Activated T-cell treated with anti-CD3 and anti-CD28 coated beads for 4 hours (primary cell): Measurements from ENCODE around the gene GRM7.

Experiments used
- DNase-seq: peaks from one replicate; pipeline ENCODE4 v3.0.0-alpha.2; 2020

The GRM7 gene

GRCh38 chr3:7249493-7250076 is 388.7 kb downstream of the GRM7 start:
- DNase-seq: no peak

DNA sequence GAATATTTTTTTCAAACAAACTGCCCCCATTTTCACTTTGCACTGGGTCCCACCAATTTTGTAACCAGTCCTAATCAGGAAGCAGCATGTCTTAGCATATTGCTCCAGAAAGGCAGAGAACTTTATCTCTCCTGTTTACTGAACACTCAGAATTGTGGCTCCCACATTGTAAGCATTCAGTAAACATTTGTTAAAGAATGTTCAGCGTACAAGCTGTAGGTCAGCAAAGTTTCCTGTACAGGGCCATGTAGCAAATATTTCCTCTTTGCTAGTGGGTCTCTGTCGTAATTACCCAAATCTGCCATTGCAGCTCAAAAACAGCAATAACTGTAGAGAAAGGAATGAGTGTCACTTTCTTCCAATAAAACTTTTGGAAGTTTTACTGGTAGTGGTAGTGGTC is 393.3 kb downstream of the GRM7 start:
- no peak for DNase-seq

DNA sequence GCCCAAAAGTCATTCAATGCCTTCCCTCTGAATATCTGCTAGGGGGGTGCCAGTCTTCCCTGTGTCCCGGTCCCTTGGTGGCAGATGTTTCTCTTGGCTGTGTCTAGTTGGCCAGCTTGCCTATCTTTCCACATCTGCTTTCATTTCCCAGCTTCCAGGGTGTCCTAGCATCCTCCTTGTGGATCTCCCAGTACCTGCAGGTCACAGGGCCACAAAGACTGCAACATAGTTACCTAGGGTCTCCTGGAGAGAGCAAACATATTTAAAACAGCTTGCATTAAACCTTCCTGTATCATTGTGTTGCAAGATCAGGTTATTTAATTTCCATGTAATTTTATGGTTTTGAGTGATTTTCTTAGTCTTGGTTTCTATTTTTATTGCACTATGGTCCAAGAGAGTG is 400.1 kb downstream of the GRM7 start:
- DNase-seq: no peak

DNA sequence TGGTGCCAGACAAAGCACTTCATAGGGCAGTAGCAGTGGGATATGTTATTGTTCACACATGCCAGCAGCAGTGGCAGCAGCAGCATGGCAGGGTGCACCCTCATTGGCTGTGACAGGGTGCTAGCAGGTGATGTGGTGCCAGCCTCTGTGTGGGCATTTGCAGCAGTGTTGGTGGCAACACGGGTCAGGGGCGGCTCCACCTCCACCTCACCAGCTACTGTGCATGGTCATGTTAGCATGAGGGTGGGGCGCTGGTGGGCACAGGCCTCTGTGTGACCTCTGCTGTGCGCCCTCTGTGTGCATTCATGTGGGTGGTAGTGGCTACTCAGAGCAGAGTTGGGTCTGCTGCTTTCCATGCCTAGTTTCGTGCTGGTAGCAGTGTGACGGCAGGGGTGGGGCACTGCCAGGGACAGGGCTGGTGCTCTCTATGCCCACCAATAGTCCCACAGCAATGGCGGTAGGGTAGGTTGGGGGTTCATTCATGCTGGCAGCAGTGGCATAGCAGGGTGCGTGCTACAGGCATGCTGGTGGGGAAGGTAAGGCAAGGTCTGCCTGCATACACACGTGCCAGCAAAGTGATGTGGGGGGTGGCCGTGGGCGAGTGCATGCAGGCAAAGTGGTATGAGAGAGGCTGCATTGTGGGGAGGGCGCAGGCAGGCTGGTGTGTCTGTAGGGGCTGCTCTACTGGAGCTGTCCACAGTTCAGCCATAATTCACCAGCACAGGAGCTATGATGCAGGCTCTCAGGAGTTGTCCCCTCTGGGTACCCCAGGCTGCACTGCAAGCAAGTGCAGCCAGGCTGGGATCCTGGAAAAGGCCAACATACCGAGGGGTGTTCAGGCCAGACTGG is 402.7 kb downstream of the GRM7 start:
- no peak for DNase-seq

- DNase-seq: no peak
Measured at GRCh38 chr3:7264196-7264526, 403.2 kb downstream of the GRM7 start.

DNA sequence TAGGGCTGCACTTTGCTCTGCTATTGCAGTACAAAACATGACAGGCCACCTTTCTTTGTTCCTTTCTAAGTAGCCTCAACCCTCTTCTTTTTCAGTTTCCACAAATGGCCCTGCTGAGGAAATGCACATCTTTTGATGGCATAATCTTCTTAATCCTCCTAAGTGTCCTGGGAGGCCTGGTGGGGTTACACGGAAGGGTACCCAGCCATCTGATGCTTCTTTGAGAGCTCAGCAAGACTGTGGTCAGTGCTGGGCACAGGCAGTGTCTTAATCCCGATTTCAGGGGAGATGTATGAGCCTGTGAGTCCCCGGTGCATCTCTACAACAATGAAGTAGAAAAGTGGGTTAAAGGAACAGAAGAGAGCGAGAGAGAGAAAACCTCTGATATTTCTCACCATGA is 404.8 kb downstream of the GRM7 start:
- DNase-seq: no peak

DNA sequence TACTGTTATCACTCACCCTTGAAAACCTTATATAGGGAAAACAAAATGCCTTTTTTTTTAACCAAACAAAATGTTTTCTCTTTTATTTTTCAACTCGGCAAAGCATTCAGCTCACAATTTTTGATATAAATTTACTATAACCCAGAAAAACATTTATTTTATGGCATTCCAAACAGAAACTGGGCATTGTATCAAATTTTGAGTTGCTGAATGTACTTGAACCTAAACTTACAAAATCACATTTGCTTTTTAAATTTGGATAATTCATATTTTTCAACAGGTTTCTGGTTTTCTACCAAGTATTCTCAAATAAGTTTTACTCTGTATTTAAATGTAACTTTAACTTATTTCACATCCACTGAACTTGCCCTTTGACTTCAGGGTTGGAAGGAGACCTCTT is 405.6 kb downstream of the GRM7 start:
- DNase-seq: no peak

GRCh38 chr3:7270731-7271130 is 409.8 kb downstream of the GRM7 start:
- DNase-seq: no peak

- DNase-seq: no peak
Measured at GRCh38 chr3:7271631-7272030, 410.7 kb downstream of the GRM7 start.

DNA sequence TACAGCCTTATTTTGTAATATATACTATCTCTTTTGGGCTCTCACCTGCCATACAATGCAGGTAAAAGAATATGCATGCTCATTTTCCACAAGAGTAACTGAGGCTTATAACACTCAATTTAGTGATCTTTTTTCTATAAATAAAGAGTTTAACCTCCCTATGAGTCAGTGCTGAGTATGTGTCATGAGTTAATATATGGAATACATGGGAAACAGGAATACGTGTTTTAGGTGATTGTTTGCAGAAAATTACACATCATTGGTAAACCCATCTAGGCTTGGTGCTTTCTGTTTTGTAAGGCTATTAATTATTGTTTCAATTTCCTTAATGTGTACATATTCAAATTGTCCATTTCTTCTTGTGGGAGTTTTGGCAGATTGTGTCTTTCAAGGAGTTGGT is 411.3 kb downstream of the GRM7 start:
- DNase-seq: no peak

DNA sequence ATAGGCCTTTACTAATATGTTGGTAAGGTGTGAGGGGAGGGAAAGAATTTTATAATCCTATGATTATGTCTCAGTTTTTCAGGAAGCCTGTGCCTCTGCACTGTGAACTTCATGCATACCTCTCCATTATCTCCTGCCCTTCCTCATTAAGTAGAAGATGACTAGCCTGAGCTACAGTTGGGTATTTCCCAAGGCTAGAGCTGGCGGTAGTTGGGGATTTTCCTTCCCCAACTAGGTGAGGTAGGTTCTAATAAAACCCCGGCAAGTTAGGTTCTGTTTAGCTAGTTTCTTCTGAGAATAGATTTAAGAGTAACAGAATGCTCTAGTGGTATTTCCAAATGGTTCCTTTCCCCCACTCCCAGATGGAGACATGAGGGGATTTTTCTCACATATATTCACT is 414.5 kb downstream of the GRM7 start:
- no peak for DNase-seq

DNA sequence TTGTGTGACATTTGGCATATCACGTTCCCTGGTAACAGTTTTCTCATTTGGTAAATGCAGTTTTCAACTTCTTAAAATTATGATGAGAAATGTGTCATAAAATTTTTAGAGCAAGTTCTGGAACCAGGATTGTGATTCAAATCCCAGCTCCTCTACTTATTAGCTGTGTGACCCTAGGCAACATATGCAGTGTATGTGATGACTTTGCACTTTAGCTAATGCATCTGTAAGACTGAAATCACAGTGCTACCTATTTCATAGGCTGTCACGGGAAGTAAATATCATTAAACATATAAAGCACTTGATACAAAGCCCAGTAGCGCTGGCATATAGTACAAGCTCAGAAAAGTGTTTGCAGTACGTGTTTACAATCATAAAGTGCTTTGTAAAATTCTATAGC is 419.4 kb downstream of the GRM7 start:
- no peak for DNase-seq

GRCh38 chr3:7282988-7283387 is 422.1 kb downstream of the GRM7 start:
- DNase-seq: no peak

DNA sequence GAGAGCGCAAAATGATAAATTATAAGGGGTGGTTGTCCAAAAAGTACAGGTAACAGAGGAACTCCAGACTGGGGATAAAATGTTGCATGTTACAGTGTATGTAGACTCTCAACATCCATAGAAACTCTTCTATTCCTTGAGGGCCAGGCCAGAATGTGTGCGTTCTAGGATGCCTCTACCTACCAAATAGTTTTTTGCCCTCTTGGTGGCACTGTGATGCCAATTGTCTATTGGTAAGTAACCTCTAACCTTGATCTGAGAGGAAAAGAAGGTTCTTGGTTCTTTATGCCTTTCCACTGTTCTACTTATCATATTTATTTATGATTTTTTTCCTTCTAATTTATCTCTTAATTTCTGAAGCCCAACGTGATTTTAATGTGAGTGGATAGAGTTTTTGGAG is 424.6 kb downstream of the GRM7 start:
- no peak for DNase-seq

GRCh38 chr3:7288133-7288532 is 427.2 kb downstream of the GRM7 start:
- no peak for DNase-seq

DNA sequence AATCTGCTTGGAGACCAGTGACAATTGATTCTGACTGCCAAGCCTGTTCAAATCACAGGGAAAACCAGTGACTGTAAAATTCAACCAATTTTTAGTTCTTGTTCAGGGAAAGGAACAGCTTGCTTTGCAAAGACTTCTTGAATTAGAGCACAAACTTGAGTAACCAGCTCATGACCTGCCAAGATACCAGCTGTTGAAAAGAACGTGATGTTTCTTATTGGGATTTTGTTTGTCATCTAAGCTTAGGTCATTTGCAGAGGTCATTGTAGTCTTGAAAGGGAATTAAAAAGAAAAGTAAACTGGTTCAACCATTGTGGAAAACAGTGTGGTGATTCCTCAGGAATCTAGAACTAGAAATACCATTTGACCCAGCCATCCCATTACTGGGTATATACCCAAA is 428.2 kb downstream of the GRM7 start:
- no peak for DNase-seq

DNA sequence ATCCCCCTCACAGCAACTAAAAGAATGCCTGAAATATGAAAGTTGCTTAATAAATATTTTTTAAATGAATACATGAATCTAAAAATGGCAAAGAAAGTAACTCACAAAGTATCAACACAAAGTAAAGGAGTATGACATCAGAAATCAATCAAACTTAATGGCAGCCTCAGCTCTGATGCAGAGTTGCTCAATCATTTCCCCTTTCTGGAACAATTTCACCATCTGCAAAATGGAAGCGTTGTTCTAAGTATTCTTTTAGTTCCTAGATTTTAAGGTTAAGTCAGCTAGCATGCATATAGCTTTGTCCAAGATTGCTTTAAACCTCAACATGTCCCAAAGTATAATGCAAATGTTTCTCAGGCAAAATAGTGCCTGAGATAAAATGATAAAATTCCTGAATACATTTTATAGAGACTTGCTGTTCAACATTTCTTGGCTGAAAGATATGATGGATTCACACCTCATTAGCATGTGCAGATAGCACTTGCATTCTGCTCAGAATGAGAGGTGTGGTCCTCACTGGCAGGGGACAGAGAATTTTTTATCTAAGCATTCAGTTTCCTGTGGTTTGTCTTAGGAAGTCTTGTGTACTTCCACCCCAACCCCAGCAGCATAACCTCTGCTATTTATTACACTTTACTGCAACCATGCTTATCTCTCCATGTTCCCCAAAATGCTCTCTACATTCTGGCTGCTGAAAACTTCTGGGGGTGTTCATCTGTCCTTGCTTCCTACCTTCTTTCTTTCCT is 429.3 kb downstream of the GRM7 start:
- no peak for DNase-seq

GRCh38 chr3:7292362-7292761 is 431.4 kb downstream of the GRM7 start:
- no peak for DNase-seq

- DNase-seq: no peak
Measured at GRCh38 chr3:7293286-7293685, 432.4 kb downstream of the GRM7 start.

GRCh38 chr3:7305561-7305960 is 444.6 kb downstream of the GRM7 start:
- no peak for DNase-seq

DNA sequence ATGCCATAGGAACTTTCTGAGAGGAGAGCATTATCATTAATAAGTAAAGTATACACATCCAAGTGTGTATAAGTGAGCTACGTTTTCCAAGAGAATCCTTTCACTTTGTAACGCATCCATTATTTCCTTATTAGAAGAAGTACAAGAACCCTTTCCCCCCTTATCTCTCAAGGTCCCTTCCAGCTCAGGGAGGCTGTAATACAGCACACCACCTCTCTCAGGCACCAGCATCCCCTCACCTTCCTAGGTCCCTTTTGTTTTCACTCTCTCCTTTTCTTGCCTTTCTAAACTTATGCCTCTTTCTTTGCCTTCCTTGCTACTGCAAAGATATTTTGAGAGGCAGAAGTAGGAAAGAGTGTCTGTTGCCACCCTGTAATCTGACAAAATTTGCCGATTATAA is 446.0 kb downstream of the GRM7 start:
- DNase-seq: no peak

- no peak for DNase-seq
Measured at GRCh38 chr3:7307410-7307809, 446.5 kb downstream of the GRM7 start.

GRCh38 chr3:7309641-7310102 is 448.8 kb downstream of the GRM7 start:
- DNase-seq: no peak

GRCh38 chr3:7315037-7315436 is 454.1 kb downstream of the GRM7 start:
- DNase-seq: no peak
